Measurements from ENCODE around the gene PSAP.

PSAP gene

DNA sequence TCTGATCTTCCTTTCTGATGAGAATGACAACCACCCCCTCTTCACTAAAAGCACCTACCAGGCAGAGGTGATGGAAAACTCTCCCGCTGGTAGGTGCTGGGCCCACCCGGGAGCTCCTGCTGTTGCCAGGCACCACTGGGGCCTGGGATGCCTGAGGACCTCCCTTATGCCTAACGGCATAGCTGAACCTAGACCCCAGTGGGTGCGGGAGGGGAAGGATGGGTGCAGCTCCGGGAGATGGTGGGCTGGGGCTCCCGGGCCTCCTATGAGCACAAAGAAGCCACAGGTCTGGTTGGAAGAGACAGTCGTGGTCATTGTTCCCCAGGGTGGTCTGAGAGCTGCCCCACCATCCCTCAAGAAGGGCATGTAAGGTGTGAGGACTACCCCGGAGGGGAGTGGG is 62.1 kb downstream of the PSAP start:
- no peak for DNase-seq (ENCODE audit: low read depth in 4 of 4, low spot score in 1 of 4)

DNA sequence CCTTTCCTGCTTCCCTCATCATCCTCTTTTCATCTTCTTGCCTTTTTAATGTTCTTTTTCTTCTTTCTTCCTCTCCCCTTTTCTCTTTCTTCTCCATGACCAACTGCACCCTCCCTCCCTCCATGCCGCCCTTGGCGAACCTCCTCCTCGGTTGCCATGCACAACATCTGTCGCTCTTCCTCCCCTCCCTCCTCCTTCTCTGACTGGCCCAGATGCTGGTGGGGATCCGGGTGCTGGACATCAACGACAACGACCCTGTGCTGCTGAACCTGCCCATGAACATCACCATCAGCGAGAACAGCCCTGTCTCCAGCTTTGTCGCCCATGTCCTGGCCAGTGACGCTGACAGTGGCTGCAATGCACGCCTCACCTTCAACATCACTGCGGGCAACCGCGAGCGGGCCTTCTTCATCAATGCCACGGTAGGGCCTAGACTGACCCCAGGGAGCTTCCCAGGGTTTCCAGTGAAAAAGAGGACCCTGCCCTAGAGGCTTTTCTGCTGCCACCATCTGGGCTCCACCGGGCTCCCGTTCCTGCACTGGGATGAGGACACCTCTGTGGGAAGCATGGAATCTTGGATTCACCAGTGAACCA is 66.3 kb downstream of the PSAP start:
- DNase-seq (ENCODE audit: low read depth in 4 of 4, low spot score in 1 of 4), result no peak

DNA sequence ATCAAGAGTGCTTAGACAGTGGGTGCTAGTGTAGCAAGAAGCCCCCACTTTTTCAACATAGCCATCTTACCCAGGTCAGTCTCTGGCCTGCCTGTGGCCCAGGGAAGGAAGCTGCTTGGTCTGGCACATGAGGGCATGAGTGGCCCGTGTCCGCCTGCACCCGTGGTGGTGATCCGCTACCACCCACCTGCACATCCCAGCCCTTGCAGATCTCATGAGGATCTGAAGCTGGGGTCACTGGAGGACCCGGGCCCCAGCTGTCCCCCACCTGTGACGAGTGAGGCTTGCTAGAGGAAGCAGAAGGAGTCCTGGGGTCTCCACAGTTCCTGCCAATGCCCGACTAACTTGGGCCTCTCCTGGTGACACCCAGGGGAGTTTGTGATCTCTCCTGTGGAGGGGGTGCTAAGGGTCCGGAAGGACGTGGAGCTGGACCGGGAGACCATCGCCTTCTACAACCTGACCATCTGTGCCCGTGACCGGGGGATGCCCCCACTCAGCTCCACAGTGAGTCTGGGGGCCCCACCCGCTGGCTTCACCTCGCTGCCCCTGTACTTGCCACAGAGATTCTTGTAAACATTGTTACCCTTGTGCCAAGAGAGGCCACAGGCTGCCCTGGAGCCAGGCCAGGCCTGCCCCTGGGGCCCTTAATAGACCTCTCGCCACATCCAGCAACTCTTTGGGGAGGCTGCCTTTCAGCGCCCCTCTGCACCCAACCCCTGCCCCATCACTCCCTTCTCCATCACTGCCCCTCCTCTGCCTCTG is 67.0 kb downstream of the PSAP start:
- no peak for DNase-seq (ENCODE audit: low read depth in 4 of 4, low spot score in 1 of 4)

DNA sequence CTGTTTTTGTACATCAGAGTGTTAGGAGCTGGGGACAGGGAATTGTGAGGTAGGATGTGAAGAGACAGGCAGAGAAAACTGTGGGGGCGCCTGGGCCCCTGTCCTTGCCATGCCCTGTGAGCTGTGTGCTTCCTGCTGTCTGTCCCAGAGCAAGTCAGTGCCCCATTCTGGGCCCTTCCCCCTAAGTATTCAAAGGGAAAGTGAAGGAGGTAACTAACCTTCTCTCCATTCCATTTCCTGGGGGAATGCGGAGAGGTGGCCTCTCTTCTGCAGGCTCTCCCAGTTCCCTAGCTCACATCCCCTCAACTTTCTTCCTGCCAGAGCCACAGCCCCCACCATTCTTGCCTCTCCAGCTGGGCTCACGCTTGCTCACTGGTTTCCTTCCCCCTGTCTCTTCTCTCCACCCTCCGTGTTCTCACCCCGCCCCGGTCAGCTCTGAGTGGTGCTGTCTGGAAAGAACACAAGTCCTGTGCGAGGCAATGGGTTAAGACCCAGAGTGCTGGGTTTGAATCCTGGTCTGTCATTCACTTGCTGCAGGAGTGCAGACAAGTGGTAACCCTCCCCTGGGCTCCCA is 68.0 kb downstream of the PSAP start:
- DNase-seq (ENCODE audit: low read depth in 4 of 4, low spot score in 1 of 4), result no peak

DNA sequence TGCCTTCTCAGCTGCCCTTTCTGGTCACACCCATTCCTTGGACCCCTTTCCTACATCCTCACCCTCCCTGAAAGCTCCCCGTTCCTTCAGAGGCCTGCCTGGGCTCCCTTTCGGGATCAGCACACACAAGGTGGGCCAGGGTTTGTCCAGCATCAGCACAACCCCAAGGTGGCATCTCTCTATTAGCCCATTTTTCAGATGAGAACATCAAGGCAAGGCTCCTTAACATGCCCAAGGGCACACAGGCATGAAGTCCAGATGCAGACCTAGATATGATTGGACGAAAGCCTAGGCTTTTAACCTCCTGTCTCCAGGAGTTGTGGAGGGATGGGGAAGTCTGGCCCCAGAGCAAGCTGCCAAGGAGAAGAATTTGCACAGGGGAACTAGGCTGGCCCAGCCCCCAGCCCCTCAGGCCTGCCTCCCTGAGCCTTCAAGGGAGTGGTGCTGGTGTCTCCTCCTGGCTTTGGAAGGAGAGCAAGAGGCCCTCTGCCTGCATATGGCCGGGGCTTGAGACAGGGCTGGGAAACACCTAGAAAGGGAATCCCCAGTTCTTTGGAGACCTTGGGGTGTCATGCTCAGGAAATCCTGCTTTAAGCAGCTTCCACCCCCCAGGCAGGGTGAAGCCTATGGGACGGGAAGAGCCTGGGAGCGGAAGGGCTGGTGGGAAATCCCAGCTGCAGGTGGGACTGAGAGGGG is 68.7 kb downstream of the PSAP start:
- no peak for DNase-seq (ENCODE audit: low read depth in 4 of 4, low spot score in 1 of 4)

DNA sequence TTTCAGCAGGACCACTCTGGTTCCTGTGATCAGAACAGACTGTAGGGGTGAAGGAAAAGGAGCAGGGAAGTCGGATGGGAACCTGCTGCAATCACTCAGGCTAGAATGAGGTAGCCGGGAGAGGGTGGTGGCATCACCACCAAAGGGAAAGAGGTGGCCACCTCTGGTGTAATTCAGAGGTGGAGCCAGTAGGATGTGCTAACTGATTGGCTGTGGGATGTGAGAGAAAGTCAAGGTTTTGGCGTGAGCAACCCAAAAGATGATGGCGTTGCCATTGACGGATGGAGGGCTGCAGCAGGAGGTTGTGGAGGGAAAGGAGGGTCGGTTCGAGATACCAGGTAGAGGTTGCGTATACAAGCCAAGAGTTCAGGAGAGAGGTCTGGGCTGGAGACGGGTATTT is 70.3 kb downstream of the PSAP start:
- no peak for DNase-seq (ENCODE audit: low read depth in 4 of 4, low spot score in 1 of 4)

DNA sequence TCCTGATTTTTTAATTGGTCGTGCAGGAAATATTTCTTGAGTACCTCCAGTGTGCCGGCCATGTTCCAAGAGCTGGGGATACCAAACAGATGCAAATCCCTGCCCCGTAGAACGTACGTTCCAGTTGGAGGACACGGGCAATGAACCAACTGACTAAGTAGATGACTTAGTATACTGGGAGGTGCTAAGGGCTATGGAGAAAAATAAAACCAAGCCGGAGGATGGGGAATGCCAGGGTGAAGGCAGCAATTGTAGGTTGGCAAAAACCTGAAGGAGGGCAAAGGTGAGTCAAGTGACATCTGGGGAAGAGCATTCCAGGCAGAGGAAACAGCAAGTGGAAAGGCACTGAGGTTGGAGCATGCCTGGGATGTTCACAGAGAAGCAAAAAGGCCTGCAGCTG is 70.9 kb downstream of the PSAP start:
- DNase-seq (ENCODE audit: low read depth in 4 of 4, low spot score in 1 of 4), result no peak

DNA sequence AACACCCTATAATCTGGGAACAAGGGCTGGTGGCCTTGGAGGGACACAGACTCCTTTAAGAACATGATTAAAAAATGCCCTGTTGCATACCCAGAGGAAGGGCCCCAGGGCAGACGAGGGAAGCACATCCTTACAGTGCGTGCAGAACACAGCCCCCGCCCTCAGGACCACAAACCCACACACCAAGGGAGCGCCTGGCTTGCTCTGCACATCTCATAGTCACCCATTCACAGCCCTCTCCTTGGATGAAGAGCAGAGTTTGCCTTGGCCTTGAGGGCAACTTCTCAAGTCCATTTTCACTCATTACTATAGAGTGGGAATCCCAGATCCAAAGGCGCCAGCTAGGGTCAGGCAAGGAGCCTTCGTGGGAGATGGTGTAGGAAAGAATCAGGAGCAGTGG is 71.4 kb downstream of the PSAP start:
- DNase-seq (ENCODE audit: low read depth in 4 of 4, low spot score in 1 of 4), result no peak

DNA sequence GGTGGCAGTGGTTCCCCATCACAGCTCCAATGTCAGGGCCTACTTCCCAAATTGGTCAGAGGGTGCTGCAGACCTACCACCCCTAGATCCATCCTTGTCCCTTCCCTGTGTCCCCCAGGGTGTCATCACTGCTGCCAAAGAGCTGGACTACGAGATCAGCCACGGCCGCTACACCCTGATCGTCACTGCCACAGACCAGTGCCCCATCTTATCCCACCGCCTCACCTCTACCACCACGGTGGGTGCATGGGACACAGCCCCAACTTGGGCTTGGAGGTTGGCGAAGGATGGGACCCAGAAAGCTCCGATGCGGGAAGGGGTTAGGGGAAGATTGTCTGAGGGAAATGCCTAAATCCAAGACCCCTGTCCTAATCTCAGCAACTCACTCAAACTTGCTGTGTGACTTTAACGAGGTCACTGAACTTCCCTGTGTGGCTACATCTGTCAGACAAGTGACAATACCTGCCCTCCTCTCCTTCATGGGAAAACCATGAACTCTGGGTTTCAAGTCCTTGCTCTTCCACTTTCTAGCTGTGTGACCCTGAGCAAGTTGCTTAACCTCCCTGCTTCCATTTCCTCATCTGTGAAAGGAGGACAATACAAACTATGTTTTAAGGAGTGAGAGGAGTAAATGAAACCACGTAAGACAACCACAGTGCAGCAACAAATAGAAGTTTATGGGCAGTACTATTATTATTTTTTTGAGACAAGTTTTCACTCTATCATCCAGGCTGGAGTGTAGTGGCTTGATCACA is 72.8 kb downstream of the PSAP start:
- DNase-seq (ENCODE audit: low read depth in 4 of 4, low spot score in 1 of 4), result no peak

DNA sequence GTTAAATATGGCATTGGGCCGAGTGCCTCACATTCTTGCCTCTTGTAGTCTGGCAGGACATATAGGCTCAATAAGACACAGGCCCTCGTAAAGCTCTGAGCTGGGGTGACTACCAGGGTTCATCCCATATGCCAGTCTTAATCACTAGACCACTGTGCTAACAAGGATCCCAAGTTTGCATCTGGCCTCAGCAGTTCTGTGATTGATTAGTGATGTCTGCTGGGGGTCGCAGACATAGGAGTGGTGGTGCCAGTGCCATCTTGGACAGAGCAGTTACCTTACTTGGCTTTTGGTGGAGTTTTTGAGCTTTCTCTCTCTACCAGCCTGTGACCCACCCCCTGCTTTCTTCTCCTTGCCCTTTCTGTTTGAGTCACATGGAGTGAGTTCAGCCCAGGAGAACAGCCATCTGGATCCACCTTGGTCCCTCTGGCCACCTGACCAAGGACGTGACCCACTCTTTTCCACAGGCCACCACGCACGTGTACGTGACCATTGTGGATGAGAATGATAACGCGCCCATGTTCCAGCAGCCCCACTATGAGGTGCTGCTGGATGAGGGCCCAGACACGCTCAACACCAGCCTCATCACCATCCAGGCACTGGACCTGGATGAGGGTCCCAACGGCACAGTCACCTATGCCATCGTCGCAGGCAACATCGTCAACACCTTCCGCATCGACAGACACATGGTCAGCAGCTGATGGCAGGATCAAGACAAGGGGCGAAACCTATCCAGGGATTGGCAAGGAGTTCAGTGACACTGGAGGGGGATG is 73.7 kb downstream of the PSAP start:
- DNase-seq (ENCODE audit: low read depth in 4 of 4, low spot score in 1 of 4), result no peak

DNA sequence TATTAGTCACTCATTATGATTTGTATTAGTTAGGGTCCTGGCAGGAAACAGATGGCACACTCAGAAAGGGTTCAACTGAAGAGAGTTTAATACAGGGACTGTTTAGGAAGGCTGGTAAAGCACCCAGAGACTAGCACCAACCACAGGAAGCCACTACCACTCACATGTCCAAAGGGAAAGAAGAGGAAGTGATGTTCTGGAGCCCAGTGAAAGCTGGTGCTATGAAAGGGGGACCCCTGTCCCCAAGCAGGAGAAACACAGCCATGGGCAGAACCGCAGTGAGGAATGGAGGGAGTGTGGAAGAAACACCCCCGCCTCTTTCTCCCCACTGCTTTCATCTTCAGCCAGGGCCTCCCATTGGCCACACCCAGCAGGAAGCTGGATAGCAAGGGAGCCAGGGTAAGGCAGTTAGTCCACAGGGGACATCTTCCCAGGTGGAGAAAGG is 74.5 kb downstream of the PSAP start:
- DNase-seq (ENCODE audit: low read depth in 4 of 4, low spot score in 1 of 4), result no peak

DNA sequence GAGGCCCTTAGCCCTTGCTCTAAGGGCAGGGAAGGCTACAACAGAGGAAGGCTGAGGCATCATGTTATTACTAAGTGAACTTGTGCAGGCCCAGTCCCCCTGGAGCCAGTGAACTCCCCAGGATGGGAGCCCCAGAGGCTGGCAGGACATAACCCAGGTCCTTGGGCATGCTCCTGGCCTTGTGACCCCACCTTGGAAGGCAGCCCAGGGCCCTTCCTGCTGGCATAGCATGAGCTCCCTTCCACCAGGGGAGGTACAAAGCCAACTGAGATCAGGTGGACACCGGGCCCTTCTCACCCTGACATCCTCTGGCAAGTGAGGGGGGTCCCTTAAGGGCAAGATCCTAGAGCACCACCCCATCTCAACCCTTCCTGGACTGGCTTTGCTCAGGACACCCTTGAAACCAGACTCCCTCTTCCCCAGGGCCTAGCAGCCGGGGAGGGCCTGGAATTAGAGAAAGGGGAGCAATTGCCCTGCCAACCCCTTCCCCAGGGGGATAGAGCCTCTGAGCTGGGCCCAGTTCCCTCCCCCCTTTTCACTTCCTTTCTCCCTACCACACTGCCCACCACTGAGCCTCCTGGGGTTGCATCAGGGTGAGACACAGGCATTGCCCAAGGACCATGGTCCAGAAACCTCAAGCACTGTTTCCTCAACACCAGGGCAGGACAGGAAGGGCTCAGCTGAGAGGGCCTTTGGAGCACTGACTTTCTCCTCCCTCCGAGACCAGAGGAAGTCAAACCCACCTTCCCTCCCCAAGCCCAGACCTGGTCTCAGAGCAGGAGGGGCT is 75.9 kb downstream of the PSAP start:
- no peak for DNase-seq (ENCODE audit: low read depth in 4 of 4, low spot score in 1 of 4)

DNA sequence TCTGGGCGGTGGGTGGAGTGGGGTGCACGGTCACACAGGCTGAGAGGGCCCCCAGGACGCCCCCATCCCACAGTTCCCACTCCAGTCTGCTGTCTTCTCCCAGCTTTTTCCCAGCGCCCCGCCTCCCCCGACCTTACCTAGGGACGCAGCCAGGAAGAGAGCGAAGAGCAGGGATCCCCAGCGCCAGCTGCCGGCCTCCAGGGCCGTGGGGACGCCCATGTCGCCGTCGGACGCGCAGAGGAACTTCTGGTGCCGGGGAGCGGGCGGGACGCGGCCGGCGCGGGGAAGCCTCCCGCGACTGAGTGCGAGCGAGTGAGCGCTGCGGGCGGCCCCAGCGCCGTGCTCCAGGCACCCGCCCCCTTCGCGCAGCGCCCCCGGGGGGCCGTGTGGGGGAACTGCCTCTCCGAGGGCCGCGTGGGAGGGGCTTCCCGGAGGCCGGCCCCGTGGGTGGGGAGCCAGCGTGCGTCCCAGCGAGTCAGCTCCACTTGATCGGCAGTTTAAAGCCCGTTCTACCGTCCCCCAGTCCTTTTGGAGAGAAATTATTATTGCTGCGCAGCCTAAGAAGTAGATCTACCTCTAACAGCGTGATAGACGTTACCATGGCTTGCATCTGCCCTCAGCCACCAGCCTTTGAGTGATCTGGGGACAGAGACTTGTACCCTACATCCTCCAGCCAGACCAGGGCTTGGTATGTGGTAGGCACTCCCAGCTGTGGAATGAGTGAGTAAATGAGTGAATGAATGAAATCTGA is 77.7 kb downstream of the PSAP start, which contains the start of gene VSIR:
TSS of gene VSIR (minus strand) at position 300 of the 751 bp plus-strand sequence. CDS start at position 219, 81 bp downstream.
- peak; percentile 88 to 93 (median 91) for DNase-seq (ENCODE audit: low read depth in 4 of 4, low spot score in 1 of 4)

DNA sequence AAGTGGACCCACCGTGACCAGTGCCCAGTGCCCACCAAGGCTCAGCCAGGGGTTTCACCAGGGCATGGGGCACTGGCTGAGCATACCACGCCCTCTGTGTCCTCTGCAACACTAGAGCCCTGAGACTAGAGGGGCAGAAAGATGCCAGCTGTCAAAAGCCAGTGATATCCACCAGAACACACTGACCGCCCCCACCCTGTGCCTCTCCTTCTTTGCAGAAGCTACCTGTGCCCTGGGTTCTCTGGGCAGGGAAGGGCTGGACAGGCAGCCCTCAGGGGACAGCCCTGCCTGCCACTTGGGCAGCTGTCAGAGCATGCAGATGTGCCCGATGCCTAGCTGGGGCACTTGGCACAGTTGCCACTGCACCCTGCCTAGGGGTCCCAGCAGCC is 78.2 kb downstream of the PSAP start:
- DNase-seq (ENCODE audit: low read depth in 4 of 4, low spot score in 1 of 4), result no peak

DNA sequence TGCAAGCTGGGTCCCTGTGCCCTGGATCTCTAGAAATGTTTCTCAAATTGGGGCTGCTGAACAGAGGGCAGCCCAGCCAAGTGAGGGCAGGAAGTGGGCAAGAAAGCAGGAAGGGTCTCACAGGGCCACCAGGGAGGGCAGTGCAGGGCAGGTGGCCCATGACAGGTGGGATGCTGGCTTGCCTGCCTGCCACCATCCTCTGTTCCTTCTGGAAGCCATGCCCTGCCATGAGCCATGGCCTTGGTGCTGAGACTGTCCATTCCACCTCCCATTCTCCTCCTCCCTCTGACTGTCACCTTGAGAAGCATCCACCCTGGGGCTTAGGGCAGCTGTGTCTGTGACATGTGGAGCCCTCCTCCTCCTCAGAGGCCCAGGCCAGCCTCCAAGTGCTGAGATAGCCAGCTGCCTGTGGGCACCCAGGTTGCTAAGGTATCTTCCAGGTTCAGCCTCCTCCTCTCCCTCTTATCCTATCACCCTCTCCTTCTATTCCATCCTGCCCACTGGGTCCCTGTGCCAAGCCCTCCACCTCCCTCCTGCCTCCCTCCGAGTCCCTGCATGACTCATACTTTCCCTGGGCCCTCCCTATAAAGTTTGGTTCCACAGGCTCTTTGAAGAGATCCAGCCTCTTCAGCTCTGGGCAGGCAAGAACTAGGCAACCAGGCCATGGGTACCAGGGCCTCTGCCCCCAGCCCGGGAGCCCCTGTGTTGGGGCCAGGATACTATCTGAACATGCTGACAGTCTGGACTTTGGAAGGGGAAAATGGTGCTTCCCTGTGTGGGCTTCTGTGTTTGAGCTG is 79.0 kb downstream of the PSAP start:
- no peak for DNase-seq (ENCODE audit: low read depth in 4 of 4, low spot score in 1 of 4)

DNA sequence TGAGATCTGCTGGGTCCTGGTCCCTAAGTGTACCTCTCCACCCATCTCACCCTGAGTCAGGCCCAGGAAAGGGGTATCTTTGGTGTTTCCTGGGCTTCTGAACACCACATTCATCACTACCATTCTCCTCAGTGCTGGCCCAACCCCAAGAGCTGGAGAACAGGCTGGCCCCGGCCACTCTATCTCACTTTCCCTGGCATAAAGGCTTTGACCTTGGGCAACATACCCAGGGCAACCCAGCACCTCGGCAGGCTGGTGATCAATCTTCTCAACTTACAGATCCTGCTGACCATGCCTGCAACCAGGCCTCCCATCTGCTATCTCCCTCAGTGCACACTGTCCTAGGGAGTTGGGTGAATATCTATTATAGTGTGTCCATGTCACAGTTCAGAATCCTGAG is 79.8 kb downstream of the PSAP start:
- DNase-seq (ENCODE audit: low read depth in 4 of 4, low spot score in 1 of 4), result no peak

DNA sequence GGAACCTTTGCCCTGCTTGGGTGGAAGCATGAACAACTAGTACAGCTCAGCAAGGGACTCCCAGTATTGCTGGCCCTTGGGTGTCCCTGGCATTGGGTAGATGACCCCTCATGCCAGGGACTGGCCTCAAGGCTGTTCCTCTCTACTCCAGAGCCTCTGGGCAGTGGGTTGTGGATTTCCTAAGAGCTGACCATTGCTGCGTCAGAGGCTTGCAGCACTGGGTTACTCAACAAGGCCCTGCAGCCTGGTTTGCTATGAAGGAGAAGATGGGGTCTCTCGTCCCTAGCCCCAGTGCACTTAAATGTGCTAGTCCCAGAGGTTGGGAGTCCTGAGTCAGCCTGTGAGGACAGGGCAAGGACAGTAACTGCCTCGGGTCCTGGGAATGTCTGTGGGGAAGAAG is 80.3 kb downstream of the PSAP start:
- no peak for DNase-seq (ENCODE audit: low read depth in 4 of 4, low spot score in 1 of 4)

DNA sequence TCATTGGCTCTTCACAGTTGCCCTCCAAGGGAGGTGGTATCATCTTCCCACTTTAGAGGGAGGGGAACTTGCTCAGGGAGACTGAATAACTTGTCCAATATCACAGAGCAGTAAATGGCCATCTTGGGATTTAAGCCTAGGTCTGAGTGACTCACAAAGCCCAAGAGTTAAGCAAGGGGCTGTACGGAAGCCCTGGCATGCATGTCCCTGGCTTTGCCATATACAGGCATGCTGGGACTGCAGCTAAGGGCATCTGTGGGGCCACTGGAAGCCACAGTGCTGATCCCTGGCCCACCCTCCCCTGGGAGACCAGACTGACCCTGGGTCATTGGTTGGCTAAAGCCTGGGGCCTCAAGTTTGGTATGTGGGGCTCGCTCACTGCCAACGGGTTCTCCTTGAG is 80.8 kb downstream of the PSAP start:
- DNase-seq (ENCODE audit: low read depth in 4 of 4, low spot score in 1 of 4), result no peak

Data from stimulated activated CD4-positive, alpha-beta T cell treated with anti-CD3 and anti-CD28 coated beads, Interleukin-1b, Interleukin-23, amount 100 ng/mL, for 24 hours (primary cell).